Nucleus accumbens (tissue), 56 donors: Measurements from ENCODE around the gene APBA2.
A peak's percentile ranks its signal among the peaks of the same experiment; 100 is the strongest.

Source experiments
- DNase-seq, 56 donors: peaks; one replicate each; lab custom pipeline; 2025; lab: John Stamatoyannopoulos, UW

The APBA2 gene

DNA sequence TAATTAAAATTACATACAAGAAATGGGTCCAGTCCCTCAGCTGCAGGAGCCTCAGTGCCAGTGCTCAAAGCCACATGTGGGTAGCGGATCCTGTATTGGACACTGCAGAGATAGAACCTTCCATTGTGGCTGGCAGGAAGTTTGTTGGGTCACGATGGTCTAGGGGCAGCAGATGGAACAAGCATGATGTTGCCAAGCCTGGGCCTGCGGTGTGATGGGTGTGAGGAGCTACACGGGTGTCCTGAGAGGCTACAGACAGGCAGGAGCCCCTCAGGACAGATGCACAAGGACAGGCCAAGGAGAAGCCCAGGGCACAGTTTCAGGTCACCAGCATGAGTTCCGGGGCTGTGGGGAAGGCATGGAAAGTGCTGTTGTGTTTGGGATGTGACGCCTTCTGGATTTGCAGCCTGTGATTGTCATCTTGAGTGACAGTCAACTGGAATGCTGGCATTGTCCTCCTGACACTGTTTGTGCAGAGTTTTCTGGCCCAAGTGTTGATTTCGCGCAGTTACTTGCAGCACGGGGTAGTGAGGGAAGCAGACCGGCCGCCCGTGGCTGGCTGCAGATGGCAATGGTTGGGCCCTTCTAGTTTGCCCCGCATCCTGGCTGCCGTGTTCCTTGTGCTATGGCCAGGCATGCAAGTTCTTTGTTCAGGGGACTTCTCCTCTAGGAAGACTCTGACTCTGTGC is 206.7 kb downstream of the APBA2 start:
- peak in 3 of 56 donors; percentile 28 to 40 (median 40) for DNase-seq

GRCh38 chr15:29093065-29093435 is 207.3 kb downstream of the APBA2 start:
- DNase-seq = no peak

GRCh38 chr15:29093696-29094343 is 208.0 kb downstream of the APBA2 start:
- DNase-seq = no peak

- no peak for DNase-seq
Measured at GRCh38 chr15:29094711-29095110, 208.9 kb downstream of the APBA2 start.

DNA sequence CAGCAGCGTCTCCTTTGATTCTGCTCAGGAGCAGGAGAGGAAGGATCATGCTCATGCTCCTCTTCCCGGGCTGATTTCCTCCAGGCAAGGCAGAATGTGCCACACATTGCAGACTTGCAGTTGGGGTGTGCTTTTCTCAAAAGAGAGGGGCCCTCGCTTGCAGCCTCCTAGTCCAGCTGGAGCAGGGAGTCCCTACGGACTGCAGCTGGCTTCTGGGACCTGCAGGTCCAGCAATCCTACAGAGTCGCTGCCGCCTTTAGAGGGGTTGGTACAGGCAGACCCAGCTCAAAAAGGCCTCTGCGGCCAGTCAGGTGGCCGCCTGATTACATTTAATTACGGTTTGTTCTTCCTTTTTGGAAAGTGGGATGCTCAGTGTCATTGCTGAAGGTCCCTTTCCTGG is 210.0 kb downstream of the APBA2 start:
- DNase-seq = no peak

DNA sequence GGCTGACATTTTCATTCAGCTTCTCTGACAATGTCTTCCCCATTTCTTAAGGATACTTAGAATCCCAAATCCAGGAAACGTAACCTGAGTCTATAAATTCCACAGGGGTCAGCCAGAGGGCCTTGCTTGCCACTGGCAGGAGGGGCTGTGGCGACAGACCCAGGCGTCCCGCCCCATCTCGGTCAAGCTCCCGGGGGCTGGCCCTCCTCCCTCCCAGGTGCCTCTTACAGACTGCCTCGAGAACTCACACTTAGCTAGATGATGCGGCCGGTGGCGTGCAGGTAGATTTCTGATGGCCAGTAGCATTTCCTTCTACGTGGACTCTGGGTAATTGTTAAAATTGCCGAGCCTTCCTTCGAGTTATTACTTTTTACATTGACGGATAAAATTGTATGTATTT is 211.4 kb downstream of the APBA2 start:
- no peak for DNase-seq

DNA sequence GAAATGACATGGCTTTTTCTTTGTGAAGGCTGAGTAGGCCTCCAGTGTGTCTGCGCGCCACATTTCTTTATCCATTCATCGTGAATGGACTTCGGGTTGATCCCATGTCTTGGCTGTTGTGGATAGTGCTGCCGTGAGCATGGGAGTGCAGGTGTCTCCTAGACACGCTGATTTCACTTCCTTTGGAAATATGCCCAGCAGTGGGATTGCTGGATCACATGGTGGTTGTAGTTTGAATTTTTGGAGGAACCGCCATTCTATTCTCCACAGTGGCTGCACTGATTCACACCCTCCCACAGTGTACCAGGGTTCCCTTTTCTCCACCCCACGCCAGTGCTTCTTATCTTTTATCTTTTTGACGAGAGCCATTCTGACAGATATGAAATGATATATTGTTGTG is 212.2 kb downstream of the APBA2 start:
- DNase-seq = no peak

GRCh38 chr15:29098652-29099051 is 212.9 kb downstream of the APBA2 start:
- no peak for DNase-seq

DNA sequence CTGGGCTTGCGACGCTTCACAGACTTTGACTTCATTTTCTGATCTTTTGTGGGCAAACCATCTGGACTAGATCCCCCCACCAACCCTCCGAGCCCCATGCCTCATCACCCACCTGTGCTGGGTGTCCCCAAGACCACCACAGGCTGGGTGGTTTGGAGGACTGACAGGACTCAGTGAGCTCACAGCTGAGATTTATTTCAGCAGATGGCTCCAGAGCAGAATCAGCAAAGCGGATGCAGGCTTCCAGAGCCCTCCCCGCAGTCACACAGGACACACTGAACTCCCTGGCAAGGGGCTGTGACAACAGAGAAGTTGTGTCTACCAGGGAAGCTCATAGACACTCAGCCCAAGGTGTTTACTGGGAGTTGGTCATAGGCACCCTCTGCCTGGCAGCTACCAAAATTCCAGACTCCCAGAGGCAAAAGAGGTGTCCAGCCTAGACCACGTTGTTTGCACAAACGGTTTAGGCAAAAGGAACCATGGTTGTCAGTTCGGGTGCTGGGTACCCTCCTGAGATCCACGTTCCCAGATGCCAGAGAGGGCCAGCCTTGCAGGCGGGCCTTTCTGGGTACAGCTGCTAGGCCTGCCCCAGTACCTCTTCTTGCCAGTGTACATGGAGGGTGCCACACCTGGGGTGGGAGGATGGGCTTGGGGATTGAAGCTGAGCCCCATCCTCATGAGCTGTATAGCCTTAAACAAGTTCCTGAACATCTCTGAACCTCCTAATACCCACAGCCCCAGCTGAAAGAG is 213.5 kb downstream of the APBA2 start:
- no peak for DNase-seq

GRCh38 chr15:29100486-29101000 is 214.8 kb downstream of the APBA2 start:
- no peak for DNase-seq

- DNase-seq = no peak
Measured at GRCh38 chr15:29101491-29101890, 215.7 kb downstream of the APBA2 start.

GRCh38 chr15:29102173-29102794 is 216.5 kb downstream of the APBA2 start:
- peak in 25 of 56 donors; percentile 6 to 79 (median 22) for DNase-seq

DNA sequence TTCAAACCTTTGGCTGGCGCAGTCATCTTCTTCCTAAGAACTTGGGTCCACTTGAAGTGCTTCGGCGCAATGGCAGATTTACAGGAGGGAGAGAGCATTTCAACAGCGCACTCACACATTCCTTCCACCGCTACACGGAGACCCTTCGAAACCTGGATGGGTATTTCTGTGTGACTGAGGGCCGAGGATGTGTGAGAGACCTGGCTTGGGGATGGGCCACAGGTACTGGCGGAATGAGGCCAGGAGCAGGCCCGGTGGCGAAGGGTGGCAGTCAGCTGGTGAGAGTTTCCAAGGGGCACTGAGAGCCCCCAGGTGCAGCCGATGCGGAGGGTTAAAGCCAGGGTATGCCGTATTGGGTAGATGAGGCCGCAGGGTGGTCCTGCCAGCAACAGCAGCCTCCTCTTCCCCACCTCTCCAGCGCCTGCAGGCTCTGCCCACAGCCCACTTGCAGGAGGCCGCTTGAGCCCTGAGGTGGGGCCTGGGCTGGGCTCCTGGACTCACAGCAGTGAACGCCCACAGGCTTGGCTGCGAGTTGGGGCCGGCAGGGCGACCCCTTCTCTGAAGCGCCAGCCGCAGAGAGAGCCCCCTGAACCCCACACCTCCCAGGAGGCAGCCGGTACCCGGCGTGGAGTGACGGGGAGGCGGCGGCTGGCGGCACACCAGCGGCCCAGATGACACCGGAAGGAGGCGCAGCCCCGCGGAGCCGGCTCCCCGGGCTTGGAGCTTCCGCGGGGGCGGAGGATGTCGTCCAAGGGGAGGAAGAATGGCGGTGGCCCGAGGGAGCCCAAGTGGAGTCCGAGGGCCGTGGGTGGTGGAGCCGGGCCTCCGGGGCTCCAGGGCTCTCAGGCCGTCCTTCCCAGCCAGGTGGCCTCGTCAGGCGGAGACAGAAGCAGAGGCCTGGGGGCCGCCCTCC is 217.4 kb downstream of the APBA2 start:
- peak in 3 of 56 donors; percentile 48 to 55 (median 49) for DNase-seq

DNA sequence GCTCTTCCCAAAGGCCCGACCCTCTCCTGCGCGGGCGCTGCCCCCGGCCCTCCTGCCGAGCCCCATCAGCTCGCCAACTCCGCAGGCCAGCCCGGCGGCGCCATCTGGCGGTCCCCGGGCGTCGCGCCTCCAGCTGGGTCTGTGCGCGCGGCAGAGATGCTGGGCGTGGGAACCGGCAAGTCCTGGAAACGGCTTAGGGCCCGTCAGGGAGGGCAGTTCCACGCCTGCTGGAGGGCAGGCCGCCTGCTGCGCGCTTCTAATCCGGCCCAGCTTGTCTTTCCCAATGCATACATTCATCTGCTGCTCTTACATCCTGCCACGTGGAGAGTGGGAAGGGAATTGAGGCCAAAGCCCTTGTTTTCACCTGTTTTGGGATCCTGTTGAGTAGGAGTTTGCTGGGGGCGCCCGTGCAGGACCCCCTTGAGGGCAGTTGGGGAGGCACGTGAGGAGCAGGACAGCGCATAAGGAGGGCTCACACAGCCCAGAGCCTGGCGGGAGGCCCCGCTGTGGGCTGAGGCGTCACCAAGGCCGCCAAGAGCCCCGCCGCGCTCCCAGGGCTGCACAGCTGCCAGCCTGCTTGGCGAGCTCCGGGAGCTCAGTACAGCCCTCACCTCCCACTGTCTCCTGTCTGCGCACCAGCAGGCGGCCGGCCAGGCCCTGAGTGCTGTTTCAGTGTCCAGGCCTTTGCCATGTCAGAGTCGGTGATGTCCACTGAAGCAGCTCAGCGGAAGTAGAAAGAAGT is 218.2 kb downstream of the APBA2 start:
- DNase-seq = peak in 52 of 56 donors; percentile 12 to 86 (median 63)

DNA sequence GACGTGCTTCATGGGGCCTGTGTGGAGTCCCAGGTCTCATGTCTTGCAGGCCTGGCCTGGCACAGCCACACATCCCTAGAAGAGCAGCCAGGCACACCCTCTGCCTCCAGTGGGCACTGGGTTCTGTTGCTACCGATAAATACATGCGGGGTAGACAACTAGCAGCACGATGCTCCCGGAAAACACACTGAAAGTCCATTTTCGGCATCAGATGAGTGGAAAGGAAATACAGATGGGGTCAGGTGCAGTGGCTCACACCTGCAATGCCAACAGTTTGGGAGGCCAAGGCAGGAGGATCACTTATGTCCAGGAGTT is 218.7 kb downstream of the APBA2 start:
- peak in 1 of 56 donors; percentile 49 for DNase-seq

DNA sequence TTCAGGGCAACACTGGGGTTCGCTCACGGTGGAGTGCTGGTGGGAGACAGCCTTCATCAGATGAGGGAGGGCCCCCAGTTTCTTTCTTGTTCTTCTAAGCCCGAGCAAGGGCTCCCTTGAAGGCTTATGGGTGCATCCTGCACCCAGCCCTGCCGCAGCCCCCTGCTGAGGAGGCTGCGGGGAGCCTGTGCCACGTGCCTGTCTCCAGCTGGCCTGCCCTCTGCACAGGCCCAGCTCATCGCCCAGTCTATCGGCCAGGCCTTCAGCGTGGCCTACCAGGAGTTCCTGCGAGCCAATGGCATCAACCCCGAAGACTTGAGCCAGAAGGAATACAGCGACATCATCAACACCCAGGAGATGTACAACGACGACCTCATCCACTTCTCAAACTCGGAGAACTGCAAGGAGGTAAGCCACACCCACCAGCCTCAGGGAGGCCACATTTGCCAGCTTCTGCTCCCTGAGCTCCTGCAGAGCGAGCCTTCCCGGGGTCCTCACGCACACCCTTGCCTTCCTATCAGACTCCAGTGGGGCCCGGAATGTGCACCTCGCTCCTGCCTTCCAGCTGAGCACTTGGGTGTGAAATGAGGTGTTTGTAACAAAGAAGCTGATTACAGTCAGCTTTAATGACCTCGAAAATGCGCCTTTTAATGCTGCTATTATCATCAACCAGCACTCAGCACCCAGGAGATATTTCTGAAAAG is 219.5 kb downstream of the APBA2 start:
- no peak for DNase-seq

DNA sequence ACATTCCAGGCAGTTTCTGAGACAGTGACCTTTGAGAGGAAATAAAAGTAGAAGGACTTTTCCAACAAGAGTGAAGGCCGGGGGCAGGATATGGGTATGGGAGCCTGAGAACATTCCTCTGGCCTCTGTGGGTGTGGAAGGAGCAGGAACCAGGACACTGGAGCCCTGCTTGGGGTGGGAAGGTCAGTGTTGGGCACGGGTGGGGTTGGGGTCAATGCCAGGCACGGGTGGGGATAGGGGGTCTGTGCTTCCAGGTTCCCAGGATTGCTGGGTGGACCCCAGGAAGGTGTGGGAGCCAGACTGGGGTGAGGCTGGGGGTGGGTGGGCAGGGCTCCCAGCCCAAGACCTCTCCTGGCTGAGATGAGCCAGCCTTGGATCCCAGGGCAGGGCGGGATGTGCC is 220.3 kb downstream of the APBA2 start:
- no peak for DNase-seq

- DNase-seq = no peak
Measured at GRCh38 chr15:29106551-29107290, 220.9 kb downstream of the APBA2 start.
